OCI-LY1 (cell line): Measurements from ENCODE around the gene BAG5.

Source experiments
- CTCF ChIP-seq: fragments of 200-600 bp; sonication (generic), shearing (Covaris generic); IDR thresholded peaks from 2 replicates; pipeline ENCODE4 v1.5.1; 2017; ENCODE audit warnings: mild to moderate bottlenecking, antibody characterized with exemption, low read length, moderate library complexity, mixed read lengths
- EZH2 ChIP-seq: fragments of 200-600 bp; sonication (generic), shearing (Covaris generic); IDR thresholded peaks from 2 replicates; pipeline ENCODE4 v1.8.0; 2017; ENCODE audit warnings: borderline replicate concordance, mixed run types, mild to moderate bottlenecking, antibody characterized with exemption, low read length, moderate library complexity, mixed read lengths

GRCh38 chr14:103526247-103526913 is 36.1 kb downstream of the BAG5 start:
- TF ChIP-seq CTCF (no peak), EZH2 (no peak)
